CD4-positive, alpha-beta T cell treated with Interleukin-12 subunit alpha and Interleukin-12 subunit beta, for 1 hour (primary cell): Measurements from ENCODE around the gene PTPRE.

Source experiments
- DNase-seq: peaks from one replicate; pipeline ENCODE4 v3.0.0-alpha.2; 2020

Gene PTPRE

DNA sequence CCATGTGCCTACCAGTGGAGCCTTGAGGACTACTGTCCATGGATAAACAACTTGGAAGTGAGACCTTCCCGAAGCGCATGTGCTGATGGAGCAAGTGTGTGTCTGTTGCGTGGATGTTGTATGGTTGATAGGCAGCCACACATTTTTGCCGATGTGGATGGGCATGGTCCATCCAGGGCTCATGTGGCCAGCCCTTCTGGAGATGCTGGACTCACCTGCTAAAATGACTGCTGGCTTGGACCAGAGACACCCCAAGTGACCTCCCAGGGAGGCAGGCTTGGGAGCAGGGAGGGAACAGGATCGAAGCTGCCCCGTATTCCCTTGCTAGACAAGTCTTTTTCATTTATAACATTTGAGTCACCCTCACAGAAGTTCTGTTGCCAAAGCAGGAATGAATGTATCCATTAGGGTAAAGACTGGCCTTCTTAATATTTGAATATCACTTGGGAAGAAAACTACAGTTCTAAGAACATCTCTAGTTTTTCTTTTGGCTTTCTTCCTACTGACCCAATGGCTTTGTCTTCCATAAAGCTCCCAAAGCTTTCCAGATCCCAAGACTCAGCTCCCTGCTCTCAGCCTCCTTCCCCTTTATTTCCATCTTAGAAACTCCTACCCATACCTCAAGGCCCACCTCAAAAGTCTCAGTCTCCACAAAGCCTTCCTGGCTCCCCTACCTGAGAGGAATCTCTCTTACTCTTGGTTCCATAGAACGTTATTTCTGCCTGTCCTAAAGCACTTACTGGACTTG is 3.0 kb downstream of the PTPRE start:
- no peak for DNase-seq

DNA sequence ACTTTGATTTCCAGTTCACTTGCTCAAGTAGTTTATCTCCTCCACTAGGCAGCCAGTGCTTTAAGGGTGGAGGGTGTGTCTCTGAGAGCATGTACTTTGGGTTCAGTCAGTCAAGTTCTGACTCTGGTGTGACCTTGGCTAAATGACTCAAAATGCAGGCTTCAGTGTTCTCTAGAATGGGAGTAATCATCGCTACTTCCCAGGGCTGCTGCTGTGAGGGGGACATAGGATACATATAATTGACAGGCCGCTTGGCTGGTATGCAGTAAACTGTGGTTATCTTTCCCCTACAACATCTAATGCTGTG is 3.5 kb downstream of the PTPRE start:
- DNase-seq: no peak

GRCh38 chr10:127911218-127911866 is 4.4 kb downstream of the PTPRE start:
- DNase-seq: no peak

DNA sequence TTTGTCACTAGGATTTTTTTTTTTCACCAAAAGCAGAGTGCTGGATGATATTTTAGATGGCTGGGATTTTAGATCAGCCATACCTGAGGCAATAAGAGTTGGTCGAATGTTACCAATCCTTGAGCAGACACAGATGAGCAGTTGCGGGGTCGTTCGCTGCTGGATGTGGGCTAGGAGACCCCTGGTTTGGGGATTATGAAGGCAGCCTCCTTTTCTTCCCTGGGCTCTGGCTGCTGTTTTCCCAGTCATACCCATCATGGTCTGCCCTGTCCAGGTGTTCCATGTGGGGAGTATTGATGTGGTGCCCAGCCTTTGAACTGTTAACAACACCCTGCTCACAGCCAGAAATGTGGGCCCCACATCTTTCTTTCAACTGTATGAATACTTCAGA is 5.0 kb downstream of the PTPRE start:
- DNase-seq: no peak

- no peak for DNase-seq
These were observed 5.9 kb downstream of the PTPRE start for GRCh38 chr10:127912607-127913367.

DNA sequence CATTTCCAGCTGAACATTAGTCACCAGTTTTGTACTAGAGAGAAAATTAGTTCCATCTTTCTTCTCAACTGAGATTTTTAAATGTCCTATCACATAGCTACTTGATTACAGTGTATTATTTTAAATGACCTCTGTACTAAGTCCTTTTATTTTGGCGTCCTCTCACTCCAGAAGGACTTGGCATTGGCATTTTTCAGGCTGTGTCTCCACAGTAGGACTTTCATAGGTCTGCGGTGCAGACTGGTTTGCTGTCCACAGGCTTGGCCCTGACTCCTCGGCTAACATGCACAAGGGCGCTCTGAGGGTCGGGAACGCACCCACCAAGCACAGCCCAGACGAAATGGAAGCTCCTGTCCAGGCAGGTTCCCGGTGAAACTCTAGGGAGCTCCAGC is 6.5 kb downstream of the PTPRE start:
- DNase-seq: no peak

DNA sequence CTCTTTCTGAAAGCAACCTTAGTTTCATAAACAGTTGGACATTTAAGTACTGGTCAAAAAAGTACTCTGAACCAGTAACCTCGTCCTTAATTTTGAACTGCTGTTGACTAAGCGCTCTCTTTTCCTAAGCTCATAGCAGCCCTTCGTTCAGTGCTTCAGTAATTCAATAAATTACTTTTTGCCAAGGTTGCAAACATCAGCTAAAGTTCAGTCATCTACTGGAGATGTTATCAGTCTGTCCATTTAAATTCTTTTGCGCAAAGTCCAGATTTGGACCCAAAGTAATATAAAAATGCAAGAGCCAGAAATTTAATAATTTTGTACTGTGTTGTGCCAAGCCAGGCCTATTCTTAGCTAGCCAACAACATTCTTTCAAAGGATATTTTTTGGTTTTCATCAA is 8.4 kb downstream of the PTPRE start:
- DNase-seq: no peak

GRCh38 chr10:127916826-127917225 is 9.9 kb downstream of the PTPRE start:
- DNase-seq: no peak

DNA sequence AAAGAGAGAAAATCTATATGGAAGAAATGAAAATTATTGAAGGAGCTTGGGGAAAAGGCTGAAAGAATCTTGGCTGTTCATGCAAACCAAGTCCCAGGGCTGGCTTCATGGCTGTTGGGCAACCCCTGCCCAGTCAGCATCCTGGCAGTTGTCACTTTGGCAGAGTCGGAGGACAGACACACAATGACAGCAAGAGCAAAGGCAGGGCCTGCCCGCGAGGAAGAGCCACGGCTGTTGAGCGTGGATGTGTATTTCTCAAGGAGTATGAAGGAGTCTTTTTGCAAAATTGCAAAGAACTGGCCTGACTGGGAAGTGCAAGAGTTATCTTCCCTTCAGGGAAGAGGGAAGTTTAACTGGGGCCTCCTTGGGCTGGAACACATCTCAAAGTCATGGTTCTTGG is 11.7 kb downstream of the PTPRE start:
- no peak for DNase-seq

DNA sequence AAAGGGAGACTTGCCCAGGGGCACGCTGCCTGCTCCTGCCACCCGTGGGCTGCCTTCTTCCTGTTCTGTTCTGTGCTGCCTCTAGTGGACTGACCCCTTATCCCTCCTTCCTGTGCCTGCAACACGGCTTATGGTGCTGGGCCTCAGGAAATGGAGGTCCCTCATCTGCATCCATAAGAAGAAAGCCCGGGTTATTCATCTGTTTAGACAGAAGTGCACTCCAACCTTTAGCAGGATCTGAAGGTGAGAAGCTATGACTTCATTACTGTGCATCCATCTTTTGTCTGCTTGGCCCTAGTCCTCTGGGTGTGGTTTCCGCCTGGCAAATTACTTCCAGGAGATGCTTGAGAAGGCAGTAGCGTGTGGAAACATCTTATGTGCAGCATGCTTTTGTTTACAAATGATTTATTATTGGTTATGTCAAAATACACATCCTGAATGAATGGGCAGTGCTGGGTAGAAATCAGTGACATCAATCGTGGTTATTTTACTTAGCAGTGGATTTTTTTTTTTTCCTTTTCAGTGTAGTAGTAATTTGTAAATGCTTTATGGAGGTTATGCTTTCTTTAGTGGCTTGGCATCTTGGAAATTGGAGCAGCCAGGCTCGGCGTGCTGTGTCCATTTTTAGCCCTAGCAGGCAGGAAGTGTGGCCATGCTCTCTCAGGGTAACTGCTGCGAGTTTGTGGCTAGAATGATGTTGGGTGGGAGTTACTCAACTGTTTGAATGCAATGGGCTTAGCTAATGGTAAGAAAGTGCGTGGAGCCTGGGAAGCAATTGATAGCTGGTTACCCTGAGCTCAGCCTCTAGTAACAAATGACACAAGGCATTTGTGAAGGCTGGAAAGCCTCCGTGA is 12.7 kb downstream of the PTPRE start:
- DNase-seq: no peak

GRCh38 chr10:127920306-127921074 is 13.6 kb downstream of the PTPRE start:
- no peak for DNase-seq

GRCh38 chr10:127921075-127921752 is 14.3 kb downstream of the PTPRE start:
- DNase-seq: no peak

- DNase-seq: no peak
These were observed 14.8 kb downstream of the PTPRE start for GRCh38 chr10:127921753-127922145.

GRCh38 chr10:127922206-127922605 is 15.3 kb downstream of the PTPRE start:
- no peak for DNase-seq

DNA sequence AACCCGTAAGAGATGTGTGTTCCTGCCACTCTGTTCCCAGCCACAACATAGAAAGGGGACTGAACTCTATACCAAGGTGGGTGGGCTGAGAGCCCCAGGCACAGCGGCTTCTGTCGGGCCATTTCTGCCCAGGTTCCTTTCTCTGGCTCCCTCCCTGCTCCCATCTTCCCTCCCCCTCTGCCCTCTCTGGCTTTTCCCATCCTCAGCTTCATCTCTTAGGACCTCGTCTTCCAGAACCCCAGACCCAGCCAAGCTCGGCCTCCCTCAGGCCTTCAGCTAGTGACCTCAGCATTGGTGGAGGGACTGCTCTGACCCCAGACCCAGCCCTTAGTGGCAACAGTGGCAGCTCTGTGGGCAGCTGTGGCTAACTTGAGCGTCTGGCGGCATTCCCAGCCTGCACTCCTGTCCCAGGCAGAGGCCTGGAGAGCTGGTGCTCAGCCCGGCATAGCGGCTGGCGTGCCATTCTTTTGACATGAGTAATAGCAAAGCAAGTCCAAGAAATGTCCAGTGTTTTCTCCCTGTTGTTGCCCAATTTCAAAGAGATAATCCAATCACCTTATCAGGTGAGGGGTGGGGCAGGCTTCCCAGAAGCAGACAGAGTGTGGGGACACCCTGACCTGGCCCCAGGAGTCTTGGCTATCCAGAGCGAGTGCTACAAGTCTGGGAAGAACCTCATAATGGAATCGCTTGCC is 15.9 kb downstream of the PTPRE start:
- DNase-seq: no peak

DNA sequence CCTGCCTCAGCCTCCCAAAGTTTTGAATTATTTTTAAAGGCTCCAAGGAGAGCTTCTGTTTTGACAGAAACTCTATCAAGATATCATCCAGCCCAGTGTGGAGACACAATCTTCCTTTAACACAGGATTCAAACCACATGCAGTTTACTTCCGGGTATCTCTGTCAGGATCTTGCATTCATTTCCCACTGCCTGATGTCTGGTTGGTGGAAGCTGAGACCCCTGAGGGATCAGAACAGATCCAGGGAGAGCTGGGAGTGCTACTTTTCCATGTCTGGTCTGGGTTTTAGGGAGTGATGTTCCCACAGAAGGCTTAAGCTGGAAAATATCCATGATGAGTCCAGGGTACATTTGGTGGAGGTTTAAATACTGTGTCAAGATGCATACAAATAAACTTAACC is 16.7 kb downstream of the PTPRE start:
- no peak for DNase-seq

GRCh38 chr10:127925471-127926207 is 18.7 kb downstream of the PTPRE start:
- no peak for DNase-seq

DNA sequence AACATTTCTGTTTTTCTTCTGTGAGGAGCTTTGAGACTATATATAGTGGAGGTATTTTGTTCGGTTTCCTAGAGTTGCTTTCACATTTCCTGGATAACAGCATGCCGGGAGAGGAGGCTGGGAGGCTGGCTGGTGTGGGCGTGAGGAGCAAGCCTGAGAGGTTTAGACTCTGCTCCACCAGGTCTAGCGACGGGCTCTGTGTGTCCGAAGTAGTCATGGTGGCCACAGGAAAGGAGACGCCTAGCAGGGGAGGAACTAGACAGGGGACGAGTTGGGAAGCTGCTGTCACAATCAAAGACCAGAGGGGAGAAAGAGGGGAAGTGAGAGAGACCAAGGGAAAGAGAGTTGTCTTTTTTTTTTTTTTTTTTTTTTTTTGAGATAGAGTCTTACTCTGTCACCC is 19.6 kb downstream of the PTPRE start:
- DNase-seq: no peak

GRCh38 chr10:127928021-127928806 is 21.3 kb downstream of the PTPRE start:
- no peak for DNase-seq
